HL-60/S4 treated with phorbol 12-myristate 13-acetate at 8.2 ng/mL for 4 days and 3 days (cell line): ENCODE results near the gene MATN1.

Experiments
- in situ Hi-C: fragments of 300-500 bp; cut with MboI; formaldehyde crosslinking; loops from 2 replicates; pipeline ENCODE4 v1.15.0; 2022; ENCODE audit warnings: low sequenced_read_pairs

Gene MATN1

GRCh38 chr1:30758121-30758688 is 34.8 kb upstream of the MATN1 start:
- in situ Hi-C loops, result no loop called here

GRCh38 chr1:30757352-30758120 is 34.2 kb upstream of the MATN1 start, which contains the start of gene LAPTM5:
LAPTM5 (minus strand) TSS chr1:30757774; CDS start chr1:30757745, 29 bp downstream.
- in situ Hi-C loops, result no loop called here

- in situ Hi-C loops, result no loop called here
Observed at GRCh38 chr1:30756545-30757351, 33.4 kb upstream of the MATN1 start.

- in situ Hi-C loops, result no loop called here
Observed at GRCh38 chr1:30756206-30756544, 32.8 kb upstream of the MATN1 start.

- in situ Hi-C loops, result no loop called here
Observed at GRCh38 chr1:30755746-30756145, 32.4 kb upstream of the MATN1 start.

- in situ Hi-C loops, result no loop called here
Observed at GRCh38 chr1:30755334-30755733, 31.9 kb upstream of the MATN1 start.

GRCh38 chr1:30754684-30755171 is 31.3 kb upstream of the MATN1 start:
- in situ Hi-C loops, result no loop called here

GRCh38 chr1:30753660-30754123 is 30.3 kb upstream of the MATN1 start:
- in situ Hi-C loops, result no loop called here

GRCh38 chr1:30753118-30753517 is 29.7 kb upstream of the MATN1 start:
- in situ Hi-C loops, result no loop called here

GRCh38 chr1:30752651-30752908 is 29.2 kb upstream of the MATN1 start:
- in situ Hi-C loops, result no loop called here

- in situ Hi-C loops, result no loop called here
Observed at GRCh38 chr1:30751830-30752650, 28.7 kb upstream of the MATN1 start.

GRCh38 chr1:30750731-30751291 is 27.4 kb upstream of the MATN1 start:
- in situ Hi-C loops, result no loop called here

GRCh38 chr1:30749691-30750583 is 26.6 kb upstream of the MATN1 start:
- in situ Hi-C loops, result no loop called here

- in situ Hi-C loops, result no loop called here
Observed at GRCh38 chr1:30748699-30749401, 25.5 kb upstream of the MATN1 start.

GRCh38 chr1:30748098-30748698 is 24.8 kb upstream of the MATN1 start:
- in situ Hi-C loops, result no loop called here

GRCh38 chr1:30747033-30748008 is 23.9 kb upstream of the MATN1 start:
- in situ Hi-C loops, result no loop called here

- in situ Hi-C loops, result no loop called here
Observed at GRCh38 chr1:30746212-30747032, 23.0 kb upstream of the MATN1 start.
